Activated T-cell treated with anti-CD3 and anti-CD28 coated beads, Interleukin-2, amount 50 U/mL, for 72 hours (primary cell): ENCODE data around the gene CNOT10. TPM values are rescaled to one million over a fixed set of nuclear protein-coding genes. Genes with fewer than 3 reads are reported as not detected.

Experiments used
- ATAC-seq, 2 donors: fragments of 150-1000 bp; cut with Tn5 transposase; replicated peaks in 1 of 2; 2 replicates each; pipeline ENCODE4 v1.10.0; 2021; ENCODE audit warnings: moderate library complexity in 2 of 2, mild to moderate bottlenecking in 1 of 2
- DNase-seq, 2 donors: peaks; one replicate each; pipeline ENCODE4 v3.0.0; 2021 to 2022; ENCODE audit warnings: mixed read lengths in 1 of 2
- H3K27ac Mint-ChIP-seq: one replicate; pipeline ENCODE4 v1.8.0; 2022; ENCODE audit warnings: mild to moderate bottlenecking, moderate library complexity, mixed read lengths
- H3K27me3 Mint-ChIP-seq: one replicate; pipeline ENCODE4 v1.8.0; 2022; ENCODE audit warnings: low read depth, mixed read lengths
- H3K36me3 Mint-ChIP-seq, 2 donors: one replicate each; pipeline ENCODE4 v1.8.0; 2022; ENCODE audit warnings: mixed read lengths in 2 of 2, mild to moderate bottlenecking in 1 of 2; ENCODE audit not compliant: insufficient read depth in 2 of 2
- H3K4me1 Mint-ChIP-seq: one replicate; pipeline ENCODE4 v1.8.0; 2022; ENCODE audit warnings: low read depth, mixed read lengths
- H3K4me3 Mint-ChIP-seq, 2 donors: one replicate each; pipeline ENCODE4 v1.8.0; 2022; ENCODE audit warnings: mild to moderate bottlenecking in 2 of 2, mixed read lengths in 2 of 2, moderate library complexity in 2 of 2
- H3K9me3 Mint-ChIP-seq, 2 donors: one replicate each; pipeline ENCODE4 v1.8.0; 2022; ENCODE audit warnings: mixed read lengths in 2 of 2
- total RNA-seq, 2 donors: library from RNA; stranded (reverse); gene quantifications; one replicate each; pipeline ENCODE4 v1.2.3, GENCODE V29; 2022

The CNOT10 gene
- total RNA-seq, 2 donors from 2014 or later = 70.1 to 78.6 TPM

GRCh38 chr3:32703491-32703972 is 18.5 kb downstream of the CNOT10 start:
- peaks cover 21% of the 10 kb centered on the region for H3K4me1 Mint-ChIP-seq
- H3K4me3 Mint-ChIP-seq = peak overlapping the region in 1 of 2 donors; percentile 22
- peaks cover 1 to 5% of the 10 kb centered on the region in 2 donors for H3K36me3 Mint-ChIP-seq
- no peaks in the 10 kb centered on the region for H3K9me3 Mint-ChIP-seq
- DNase-seq (no peak), ATAC-seq (no peak)
- H3K27me3 Mint-ChIP-seq = no peaks in the 10 kb centered on the region
- H3K27ac Mint-ChIP-seq = peak overlapping the region; percentile 58

GRCh38 chr3:32705232-32705631 is 20.2 kb downstream of the CNOT10 start:
- H3K27ac Mint-ChIP-seq = no peak overlapping the region
- no peak for ATAC-seq

GRCh38 chr3:32706348-32707025 is 21.5 kb downstream of the CNOT10 start:
- DNase-seq (no peak), ATAC-seq (peak in 1 of 2 donors; percentile 48)
- Mint-ChIP-seq H3K9me3 (no peaks in the 10 kb centered on the region), H3K4me1 (peaks cover 21% of the 10 kb centered on the region), H3K4me3 (peak overlapping the region in 1 of 2 donors; percentile 44), H3K27me3 (no peaks in the 10 kb centered on the region), H3K27ac (peak overlapping the region; percentile 77), H3K36me3 (peaks cover 4 to 19% of the 10 kb centered on the region in 2 donors)

More at GRCh38 chr3:32705232-32705631, 20.2 kb downstream of the CNOT10 start:
- H3K36me3 Mint-ChIP-seq = peaks cover 4 to 13% of the 10 kb centered on the region in 2 donors
- no peaks in the 10 kb centered on the region for H3K9me3 Mint-ChIP-seq
- DNase-seq = no peak
- no peak overlapping the region for H3K4me3 Mint-ChIP-seq
- peaks cover 21% of the 10 kb centered on the region for H3K4me1 Mint-ChIP-seq
- H3K27me3 Mint-ChIP-seq = no peaks in the 10 kb centered on the region

GRCh38 chr3:32707026-32707370 is 22.0 kb downstream of the CNOT10 start:
- H3K36me3 Mint-ChIP-seq = peaks cover 4 to 19% of the 10 kb centered on the region in 2 donors
- no peak for ATAC-seq
- H3K9me3 Mint-ChIP-seq = no peaks in the 10 kb centered on the region
- no peak overlapping the region for H3K27ac Mint-ChIP-seq
- DNase-seq = no peak
- H3K4me1 Mint-ChIP-seq = peaks cover 21% of the 10 kb centered on the region
- H3K4me3 Mint-ChIP-seq = no peak overlapping the region
- no peaks in the 10 kb centered on the region for H3K27me3 Mint-ChIP-seq

- Mint-ChIP-seq H3K4me3 (no peak overlapping the region), H3K27me3 (no peaks in the 10 kb centered on the region), H3K4me1 (peaks cover 12% of the 10 kb centered on the region), H3K27ac (no peak overlapping the region), H3K9me3 (no peaks in the 10 kb centered on the region), H3K36me3 (peaks cover 4 to 17% of the 10 kb centered on the region in 2 donors)
- no peak for DNase-seq
- no peak for ATAC-seq
Observed at GRCh38 chr3:32708672-32709283, 23.8 kb downstream of the CNOT10 start.

- Mint-ChIP-seq H3K36me3 (peaks cover 4 to 17% of the 10 kb centered on the region in 2 donors), H3K9me3 (no peaks in the 10 kb centered on the region), H3K4me1 (peaks cover 11% of the 10 kb centered on the region), H3K27me3 (no peaks in the 10 kb centered on the region), H3K4me3 (no peak overlapping the region), H3K27ac (no peak overlapping the region)
- ATAC-seq = no peak
- no peak for DNase-seq
Observed at GRCh38 chr3:32709346-32709745, 24.4 kb downstream of the CNOT10 start.

GRCh38 chr3:32712506-32713055 is 27.6 kb downstream of the CNOT10 start:
- DNase-seq (no peak), ATAC-seq (no peak)
- no peaks in the 10 kb centered on the region for H3K4me1 Mint-ChIP-seq
- no peaks in the 10 kb centered on the region for H3K9me3 Mint-ChIP-seq
- H3K4me3 Mint-ChIP-seq = no peak overlapping the region
- H3K27me3 Mint-ChIP-seq = no peaks in the 10 kb centered on the region
- no peak overlapping the region for H3K27ac Mint-ChIP-seq
- peaks cover 4 to 19% of the 10 kb centered on the region in 2 donors for H3K36me3 Mint-ChIP-seq

- Mint-ChIP-seq H3K27me3 (no peaks in the 10 kb centered on the region), H3K4me1 (no peaks in the 10 kb centered on the region), H3K9me3 (no peaks in the 10 kb centered on the region), H3K27ac (no peak overlapping the region), H3K4me3 (no peak overlapping the region), H3K36me3 (peaks cover 3 to 19% of the 10 kb centered on the region in 2 donors)
- no peak for ATAC-seq
- no peak for DNase-seq
Observed at GRCh38 chr3:32713181-32713580, 28.2 kb downstream of the CNOT10 start.

- Mint-ChIP-seq H3K27me3 (no peaks in the 10 kb centered on the region), H3K4me3 (no peak overlapping the region), H3K36me3 (peaks cover 0 to 12% of the 10 kb centered on the region in 2 donors), H3K9me3 (no peaks in the 10 kb centered on the region), H3K4me1 (no peaks in the 10 kb centered on the region), H3K27ac (no peak overlapping the region)
- DNase-seq (no peak), ATAC-seq (no peak)
Observed at GRCh38 chr3:32719335-32719734, 34.3 kb downstream of the CNOT10 start.

- ATAC-seq (no peak), DNase-seq (no peak)
- Mint-ChIP-seq H3K36me3 (peaks cover 0 to 12% of the 10 kb centered on the region in 2 donors), H3K27ac (no peak overlapping the region), H3K27me3 (no peaks in the 10 kb centered on the region), H3K9me3 (no peaks in the 10 kb centered on the region), H3K4me1 (no peaks in the 10 kb centered on the region), H3K4me3 (no peak overlapping the region)
Observed at GRCh38 chr3:32719931-32720330, 34.9 kb downstream of the CNOT10 start.

- no peaks in the 10 kb centered on the region for H3K27me3 Mint-ChIP-seq
- ATAC-seq (peak; percentile 25 to 63), DNase-seq (no peak)
- H3K36me3 Mint-ChIP-seq = peaks cover 0 to 8% of the 10 kb centered on the region in 2 donors
- no peaks in the 10 kb centered on the region for H3K9me3 Mint-ChIP-seq
- H3K4me3 Mint-ChIP-seq = no peak overlapping the region
- no peak overlapping the region for H3K27ac Mint-ChIP-seq
- no peaks in the 10 kb centered on the region for H3K4me1 Mint-ChIP-seq
Observed at GRCh38 chr3:32725721-32726120, 40.7 kb downstream of the CNOT10 start.

- H3K4me1 Mint-ChIP-seq = no peaks in the 10 kb centered on the region
Observed at GRCh38 chr3:32733631-32734229, 48.7 kb downstream of the CNOT10 start.

GRCh38 chr3:32734756-32735155 is 49.8 kb downstream of the CNOT10 start:
- H3K4me1 Mint-ChIP-seq = no peaks in the 10 kb centered on the region
- ATAC-seq = no peak
- no peaks in the 10 kb centered on the region for H3K9me3 Mint-ChIP-seq
- H3K27ac Mint-ChIP-seq = no peak overlapping the region
- peaks cover 0 to 9% of the 10 kb centered on the region in 2 donors for H3K36me3 Mint-ChIP-seq
- H3K4me3 Mint-ChIP-seq = no peak overlapping the region
- no peak for DNase-seq
- H3K27me3 Mint-ChIP-seq = no peaks in the 10 kb centered on the region

More at GRCh38 chr3:32733631-32734229, 48.7 kb downstream of the CNOT10 start:
- DNase-seq = no peak
- H3K36me3 Mint-ChIP-seq = peaks cover 0 to 6% of the 10 kb centered on the region in 2 donors
- H3K9me3 Mint-ChIP-seq = no peaks in the 10 kb centered on the region
- H3K4me3 Mint-ChIP-seq = no peak overlapping the region
- H3K27me3 Mint-ChIP-seq = no peaks in the 10 kb centered on the region
- no peak overlapping the region for H3K27ac Mint-ChIP-seq
- ATAC-seq = no peak
